GM19043 (cell line): Measurements from ENCODE around the gene PKN3.

Source experiments
- ATAC-seq: cut with Tn5 transposase; IDR thresholded peaks from one replicate; pipeline ENCODE4 v1.9.1; 2021; ENCODE audit warnings: low read depth; ENCODE audit not compliant: unreplicated experiment

The PKN3 gene

DNA sequence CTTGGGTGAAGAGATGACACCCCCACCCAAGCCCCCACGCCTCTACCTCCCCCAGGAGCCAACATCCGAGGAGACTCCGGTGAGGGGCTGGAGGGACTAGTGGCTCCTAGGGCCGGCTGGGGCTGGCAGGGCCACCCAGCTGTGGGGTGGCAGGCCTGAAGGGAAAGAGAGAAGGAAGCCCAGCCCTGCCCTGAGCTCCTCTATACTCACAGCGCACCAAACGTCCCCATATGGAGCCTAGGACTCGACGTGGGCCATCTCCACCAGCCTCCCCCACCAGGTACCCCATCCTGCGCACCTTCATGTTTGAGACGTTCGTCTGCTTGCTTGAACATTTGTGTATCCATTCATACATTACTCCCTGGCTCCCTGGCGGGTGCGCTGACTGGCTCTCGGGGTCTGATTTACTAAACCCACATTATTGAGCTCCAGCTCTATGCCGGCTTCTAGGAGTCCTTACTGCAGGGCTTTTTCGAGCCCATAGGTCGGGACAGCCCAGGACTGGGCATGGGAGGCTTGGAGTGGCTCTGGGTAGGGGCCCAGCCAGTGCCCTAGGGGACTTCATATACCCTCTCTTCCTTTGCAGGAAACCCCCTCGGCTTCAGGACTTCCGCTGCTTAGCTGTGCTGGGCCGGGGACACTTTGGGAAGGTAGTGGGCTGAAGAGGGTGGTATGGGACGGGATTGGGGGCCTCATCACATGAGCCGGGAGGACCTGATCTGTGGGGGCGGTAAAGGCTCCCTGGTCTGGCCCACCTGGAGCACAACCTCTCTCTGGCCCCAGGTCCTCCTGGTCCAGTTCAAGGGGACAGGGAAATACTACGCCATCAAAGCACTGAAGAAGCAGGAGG lies 12.5 kb downstream of the PKN3 start:
- no peak for ATAC-seq

DNA sequence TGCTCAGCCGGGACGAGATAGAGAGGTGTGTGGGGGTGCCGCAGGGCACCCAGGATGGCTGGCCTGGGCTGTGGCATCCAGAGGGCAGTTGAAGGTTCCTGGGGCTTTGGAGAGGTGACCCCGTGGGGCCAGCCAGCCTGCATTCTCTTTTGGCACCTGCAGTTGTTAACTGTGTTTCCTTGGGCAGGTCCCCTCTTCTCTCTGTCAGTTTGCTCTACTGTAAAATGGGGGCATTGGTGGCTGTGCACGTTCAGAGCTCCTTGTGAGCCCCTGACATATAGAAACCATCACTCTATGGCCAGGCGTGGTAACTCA lies 13.1 kb downstream of the PKN3 start:
- no peak for ATAC-seq

DNA sequence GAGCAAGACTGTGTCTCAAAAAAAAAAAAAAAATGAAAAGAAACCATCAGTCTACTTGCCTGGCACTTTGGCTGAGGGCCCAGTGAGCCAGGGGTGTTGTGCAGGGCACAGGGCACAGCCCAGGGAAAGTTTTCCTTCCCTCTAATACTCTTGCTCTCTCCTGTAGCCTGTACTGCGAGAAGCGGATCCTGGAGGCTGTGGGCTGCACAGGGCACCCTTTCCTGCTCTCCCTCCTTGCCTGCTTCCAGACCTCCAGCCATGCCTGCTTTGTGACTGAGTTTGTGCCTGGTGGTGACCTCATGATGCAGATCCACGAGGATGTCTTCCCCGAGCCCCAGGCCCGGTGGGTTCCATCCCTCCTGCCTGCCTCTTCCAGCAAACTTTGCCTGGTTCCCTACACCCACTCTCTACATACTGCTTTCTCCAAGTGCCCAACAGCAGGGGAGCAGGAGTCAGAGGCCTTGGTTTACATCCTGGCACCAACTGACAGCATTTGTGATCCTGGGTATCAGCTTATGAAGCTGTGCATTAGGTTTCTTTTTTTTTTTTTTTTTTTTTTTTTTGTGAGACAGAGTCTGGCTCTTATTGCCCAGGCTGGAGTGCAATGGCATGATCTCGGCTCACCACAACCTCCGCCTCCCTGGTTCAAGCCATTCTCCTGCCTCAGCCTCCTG lies 14.4 kb downstream of the PKN3 start:
- no peak for ATAC-seq

DNA sequence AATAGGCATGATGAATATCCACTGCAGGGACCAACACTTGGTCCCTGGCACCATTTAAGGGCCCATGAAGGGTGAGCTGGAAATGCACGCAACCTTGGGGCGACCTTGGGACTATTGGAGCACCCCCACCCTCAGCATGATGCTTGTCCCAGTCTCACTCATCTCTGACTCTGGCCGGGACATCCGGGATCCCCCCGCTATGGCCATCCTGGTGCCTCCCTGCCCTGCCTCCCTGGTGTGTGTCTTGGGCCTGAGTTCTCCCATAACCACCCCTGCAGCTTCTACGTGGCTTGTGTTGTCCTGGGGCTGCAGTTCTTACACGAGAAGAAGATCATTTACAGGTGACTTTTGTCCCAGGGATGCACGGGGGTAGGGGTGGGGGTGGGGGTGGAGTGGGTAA lies 15.7 kb downstream of the PKN3 start:
- ATAC-seq: no peak

DNA sequence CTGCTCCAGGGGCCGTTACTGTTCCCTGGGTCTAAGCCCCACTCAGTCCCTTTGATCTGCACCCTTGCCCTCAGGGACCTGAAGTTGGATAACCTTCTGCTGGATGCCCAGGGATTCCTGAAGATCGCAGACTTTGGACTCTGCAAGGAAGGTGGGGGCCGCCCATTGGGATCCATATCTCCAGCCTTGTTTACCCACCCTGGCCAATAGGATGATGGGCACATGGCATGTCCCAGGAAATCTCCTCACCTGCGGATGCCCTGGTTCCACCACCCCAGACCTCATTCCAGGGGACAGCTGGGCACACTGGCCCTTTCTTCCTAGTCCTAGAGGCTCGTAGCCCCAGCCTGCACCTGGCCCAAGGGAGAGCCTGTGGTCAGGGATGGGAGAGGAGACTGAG lies 16.2 kb downstream of the PKN3 start:
- no peak for ATAC-seq

DNA sequence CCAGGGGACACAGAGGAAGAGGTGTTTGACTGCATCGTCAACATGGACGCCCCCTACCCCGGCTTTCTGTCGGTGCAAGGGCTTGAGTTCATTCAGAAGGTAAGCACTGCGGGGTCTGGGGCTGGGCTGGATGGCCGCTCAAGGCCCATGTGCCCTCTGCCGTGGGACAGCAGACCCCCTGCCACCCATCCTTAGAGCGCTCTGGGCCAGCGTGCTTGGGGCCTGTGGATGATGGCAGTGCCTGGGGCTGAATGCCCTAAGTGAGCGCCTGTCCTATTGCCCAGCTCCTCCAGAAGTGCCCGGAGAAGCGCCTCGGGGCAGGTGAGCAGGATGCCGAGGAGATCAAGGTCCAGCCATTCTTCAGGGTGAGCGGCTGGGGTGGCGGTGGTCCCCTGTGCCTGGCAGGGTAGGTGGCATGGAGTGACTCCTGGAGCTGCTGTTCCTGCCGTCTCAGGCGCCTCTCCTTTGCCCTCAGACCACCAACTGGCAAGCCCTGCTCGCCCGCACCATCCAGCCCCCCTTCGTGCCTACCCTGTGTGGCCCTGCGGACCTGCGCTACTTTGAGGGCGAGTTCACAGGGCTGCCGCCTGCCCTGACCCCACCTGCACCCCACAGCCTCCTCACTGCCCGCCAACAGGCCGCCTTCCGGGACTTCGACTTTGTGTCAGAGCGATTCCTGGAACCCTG lies 17.8 kb downstream of the PKN3 start:
- no peak for ATAC-seq

DNA sequence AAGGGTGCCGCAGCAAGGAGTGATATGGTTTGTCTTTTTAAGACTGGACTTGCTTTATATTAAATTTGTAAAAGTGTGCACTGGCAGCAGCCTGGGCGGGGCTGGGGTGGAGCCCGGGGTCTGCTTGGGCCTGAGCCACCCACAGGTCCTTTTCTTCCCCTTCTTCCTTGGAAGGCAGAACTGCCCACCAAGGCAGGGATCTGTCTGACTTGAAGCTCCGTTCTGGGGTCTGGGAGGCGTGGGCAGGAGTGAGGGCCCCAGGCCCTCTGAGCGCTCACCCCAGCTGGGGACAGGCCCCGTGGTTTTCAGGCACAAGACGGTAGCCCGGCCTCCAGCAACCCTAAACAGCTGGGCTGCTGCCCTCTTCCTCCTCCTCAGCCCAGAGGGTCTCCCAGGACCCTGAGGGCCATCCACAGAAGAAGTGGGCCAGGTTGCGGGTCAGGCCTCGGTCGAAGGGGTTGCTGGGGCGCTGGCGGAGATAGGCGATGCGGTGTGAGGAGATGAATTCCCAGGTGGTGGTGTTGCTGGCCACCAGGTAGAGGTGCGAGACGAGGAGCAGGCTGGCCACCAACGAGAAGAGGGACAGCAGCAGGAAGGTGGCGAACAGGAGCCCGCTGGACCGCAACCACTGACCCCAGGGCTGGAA lies 18.7 kb downstream of the PKN3 start:
- no peak for ATAC-seq

DNA sequence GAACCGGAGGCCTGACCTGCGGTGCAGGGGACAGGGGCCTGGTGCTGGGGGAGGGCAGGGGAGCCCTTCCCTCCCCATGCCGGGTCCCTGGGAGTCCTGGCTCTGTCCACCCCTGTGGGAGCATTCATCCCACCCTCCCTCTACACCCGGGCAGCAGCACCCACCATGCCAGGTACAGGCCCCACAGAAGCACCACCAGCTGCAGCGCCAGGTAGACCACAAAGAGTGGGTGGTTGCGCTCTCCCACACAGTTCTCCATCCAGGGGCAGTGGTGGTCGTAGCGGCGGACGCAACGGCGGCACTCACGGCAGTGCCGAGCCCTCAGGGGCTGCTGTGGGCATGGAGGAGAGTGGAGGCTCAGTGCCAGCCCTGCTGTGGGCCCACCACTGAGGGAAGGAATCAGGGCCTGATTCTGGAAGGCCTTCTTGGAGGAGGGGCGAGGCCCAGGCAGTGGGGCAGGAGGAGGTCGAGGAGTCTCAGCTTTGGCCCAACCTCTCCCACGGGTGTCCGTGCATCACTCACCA lies 19.2 kb downstream of the PKN3 start:
- no peak for ATAC-seq

DNA sequence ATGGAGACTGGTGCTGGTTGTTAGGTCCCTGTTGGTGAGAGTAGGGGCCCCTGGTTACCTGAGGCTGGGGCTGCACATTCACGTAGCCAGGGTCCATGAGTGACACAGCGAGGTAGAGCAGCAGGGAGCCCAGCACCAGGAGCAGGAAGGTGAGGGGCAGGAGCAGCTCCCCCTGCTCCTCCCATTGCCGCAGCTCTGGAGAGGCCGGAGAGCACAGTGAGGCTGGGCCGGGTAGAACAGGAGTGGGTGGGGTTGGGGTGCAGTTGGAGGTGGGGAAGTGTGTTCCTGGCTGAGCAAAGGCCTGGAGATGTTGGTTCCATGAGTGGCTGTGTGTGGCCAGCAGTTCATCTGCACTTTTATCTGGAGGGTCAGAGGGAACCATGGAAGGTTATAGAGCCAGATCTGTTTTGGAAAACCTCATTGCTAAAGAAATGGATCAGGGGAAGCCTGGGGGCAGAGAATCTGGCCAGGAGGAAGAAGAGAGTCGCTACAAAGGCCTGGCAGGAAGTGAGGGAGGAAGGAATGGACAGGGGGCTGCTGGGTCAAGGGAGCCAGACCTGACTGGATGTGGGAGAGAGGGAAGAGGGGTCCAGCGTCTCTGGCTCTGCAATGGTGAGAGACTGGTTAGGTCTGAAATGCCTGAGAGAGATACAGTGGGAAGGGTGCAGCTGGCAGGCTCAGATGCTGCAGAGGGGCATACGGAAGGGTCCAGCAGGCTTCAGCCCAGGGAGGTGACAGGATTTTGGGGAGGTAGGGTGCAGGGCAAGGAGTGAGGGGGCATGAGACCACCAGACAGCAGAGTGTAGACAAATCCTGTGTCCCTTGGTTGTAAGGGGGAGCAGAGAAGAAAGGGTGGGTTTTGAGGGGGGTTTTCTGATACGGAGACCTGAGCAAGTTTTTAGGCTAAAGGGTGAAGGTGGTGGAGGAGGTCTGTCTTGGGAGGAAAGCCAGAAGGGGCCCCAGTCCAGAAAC lies 20.4 kb downstream of the PKN3 start:
- no peak for ATAC-seq

DNA sequence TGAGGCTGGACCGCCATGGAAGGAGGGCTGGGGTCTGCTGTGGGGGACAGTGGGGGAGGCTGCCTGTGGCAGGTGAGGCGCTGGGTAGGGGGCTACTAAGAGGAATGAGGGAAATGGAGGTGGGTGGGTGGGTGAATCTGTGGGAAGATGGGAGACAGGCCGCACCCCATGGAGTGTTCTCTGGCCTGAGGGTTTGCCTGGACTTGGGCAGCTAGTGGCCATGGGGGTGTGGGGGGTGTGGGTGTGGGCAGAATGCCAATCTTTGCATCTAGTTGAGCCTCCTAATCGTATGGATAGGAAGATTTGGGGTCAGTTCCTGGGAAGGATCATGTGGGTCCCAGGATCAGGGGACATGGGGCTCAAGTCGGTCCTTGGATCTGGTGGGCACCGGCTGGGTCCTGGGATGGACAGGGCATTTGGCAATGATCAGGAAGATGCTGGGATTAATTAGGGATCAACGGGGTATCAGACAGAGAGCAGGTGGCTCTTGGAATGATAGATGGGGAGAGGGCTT lies 21.1 kb downstream of the PKN3 start:
- ATAC-seq: no peak

DNA sequence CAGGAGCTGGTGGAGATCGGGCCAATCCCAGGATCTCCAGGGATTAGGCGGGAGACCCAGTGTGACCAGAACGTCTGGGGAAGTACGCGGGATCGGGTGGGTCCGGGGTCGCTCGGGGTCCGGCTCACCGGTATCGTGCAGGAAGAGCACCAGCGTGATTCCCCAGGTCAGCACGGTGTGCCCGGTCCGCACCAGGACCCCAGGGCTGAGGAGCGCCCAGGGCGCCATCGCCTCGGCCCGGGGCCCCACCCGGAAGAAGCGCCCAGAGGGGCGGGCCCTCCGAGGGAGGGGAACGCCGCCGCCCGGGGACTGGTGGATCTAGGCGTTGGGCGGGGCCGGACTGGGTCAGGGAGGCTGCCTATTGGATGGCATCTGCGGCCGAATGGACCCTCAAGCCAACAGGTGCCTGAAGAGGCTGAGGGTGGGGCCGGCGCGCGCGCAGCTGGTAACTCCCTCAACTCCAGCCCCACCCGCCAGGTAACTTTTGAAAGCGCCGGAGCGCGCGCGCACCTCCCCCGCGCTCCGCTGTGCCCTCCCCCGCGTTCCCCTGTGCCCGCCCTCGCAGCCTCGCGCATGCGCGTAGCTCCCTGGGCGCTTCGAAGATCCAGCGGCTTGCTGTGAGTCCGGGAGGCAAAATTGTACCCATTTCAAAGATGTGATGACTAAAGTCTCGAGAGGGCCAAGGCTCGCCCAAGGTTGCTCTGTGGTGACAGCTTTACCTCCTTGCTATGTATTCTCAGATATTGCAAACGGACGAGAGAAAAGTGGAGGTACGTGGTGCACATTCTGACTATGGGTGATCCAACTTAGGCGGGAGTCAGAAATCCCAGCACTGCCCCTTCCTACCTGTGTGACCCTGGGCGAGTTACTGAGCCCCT lies 21.8 kb downstream of the PKN3 start, which contains the start of gene ZDHHC12:
TSS of gene ZDHHC12 (minus strand) at position 262 of the 878 bp plus-strand sequence. CDS start at position 228, 34 bp downstream.
- ATAC-seq: peak; percentile 96

DNA sequence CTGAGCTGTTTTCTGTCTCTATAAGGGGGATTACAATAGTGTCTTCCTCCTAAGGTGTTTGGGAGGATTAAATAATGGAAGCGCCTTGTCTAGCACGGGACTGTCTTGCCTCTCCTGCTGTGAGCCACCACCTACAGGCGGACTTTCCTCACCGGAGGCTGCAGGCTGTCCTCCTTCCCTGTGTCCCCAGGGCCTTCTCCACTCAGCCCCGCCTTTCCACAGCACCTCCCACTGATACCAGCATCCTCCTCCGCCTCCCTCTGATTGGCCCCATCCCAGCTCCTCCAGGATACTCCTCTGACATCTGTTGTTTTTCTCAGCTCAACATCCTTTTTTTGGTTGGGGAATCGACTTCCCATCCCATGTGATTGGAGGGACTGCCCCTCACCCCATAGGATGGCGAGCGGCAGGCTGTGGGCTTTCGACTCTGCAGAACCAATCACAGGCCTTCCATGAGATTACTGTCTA lies 22.5 kb downstream of the PKN3 start:
- ATAC-seq: no peak

DNA sequence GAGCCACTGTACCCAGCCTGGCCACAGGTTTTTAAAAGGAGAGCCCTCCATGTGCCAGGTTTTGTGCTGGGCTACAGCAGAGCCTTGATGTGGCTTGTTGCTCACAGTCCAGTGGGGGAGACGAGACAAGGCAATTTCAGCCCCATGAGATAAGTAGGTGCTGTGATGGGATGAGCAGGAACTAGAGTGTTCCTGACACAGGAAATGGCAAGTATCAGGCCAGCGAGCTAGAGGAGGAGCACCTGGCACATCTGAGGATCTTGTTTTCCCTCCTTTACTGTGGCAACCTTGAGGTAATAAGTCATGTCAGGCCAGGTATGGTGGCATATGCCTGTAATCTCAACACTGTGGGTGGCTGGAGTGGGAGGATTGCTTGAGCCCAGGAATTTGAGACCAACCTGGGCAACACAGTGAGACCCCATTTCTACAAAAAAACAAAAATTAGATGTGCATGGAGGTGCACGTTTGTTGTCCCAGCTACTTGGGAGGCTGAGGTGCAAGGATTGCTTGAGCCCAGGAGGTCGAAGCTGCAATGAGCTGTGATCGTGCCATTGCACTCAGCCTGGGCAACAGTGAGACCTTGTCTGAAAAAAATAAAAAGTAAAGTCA lies 25.4 kb downstream of the PKN3 start:
- no peak for ATAC-seq

DNA sequence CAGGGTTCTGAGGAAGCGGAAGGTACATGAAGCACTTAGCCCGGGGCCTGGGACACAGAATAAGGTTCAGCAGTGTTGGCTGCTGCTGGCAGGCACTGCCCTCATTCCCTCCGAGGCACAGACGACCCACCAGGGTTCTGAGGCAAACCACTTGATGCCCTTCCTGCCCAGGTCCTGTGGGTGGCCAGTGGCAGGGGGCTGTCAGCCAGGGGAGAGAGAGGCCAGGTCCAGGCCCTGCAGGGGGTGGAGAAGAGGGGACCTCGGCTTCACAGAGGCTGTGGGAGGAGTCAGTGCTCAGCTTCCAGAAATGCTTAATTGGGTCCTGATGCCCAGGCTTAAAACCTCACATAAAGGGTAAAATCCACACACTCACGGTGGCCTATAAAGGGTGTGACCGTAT lies 26.0 kb downstream of the PKN3 start:
- no peak for ATAC-seq

DNA sequence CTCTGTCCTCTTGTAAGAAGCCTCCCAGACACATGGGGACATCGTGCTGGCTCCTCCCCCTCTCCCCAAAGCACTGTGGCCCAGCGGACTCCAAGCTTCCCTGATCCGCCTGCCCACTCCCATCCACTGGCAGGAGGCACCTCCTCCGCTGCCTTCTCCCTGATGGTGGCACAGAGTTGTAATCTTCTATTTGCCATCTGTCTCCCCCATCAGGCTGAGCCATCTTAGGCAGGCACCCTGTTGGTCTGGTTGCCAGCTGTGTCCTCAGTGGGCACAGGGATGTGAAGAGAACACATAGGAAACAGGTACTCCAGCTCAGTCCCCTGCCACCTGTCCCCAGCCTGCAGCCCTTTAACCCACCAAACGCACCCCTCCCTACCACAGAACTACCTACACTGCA lies 27.0 kb downstream of the PKN3 start:
- no peak for ATAC-seq

DNA sequence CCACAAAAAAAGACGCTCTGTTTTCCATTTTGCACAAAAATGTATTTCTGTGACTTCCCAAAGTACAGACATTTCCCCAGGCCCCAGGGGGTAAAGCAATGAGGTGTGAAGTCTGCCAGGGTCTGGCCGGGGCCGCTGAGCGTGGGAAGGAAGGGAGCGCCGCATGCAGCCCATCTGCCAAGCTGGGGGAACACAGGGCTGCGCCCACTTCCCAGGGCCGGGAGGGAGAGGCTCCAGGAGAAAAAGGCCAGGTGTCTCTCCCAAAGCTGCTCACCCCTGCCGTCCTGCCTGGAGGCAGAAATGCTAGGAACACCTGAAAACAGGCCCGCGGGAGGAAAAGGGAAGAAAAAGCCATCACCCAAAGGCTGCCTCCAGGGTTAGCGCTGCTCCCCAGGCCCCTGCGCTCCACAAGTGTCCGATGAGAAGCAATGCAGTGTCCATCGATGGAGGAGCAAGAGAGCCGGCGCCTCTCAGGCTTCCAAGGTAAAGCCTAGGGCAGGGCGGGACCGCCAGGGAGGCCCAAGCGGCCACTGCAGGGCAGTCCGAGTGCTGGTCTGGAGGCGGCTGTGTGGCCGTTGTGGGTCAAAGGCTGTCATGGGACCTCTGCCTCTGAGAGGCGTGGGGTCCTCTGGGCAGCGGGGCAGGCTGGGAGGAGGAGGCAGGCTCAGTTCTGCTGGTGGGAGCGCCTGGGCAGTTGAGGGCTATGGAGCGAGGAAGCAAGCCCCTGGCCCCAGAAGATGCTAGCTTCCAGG lies 27.6 kb downstream of the PKN3 start:
- ATAC-seq: no peak

DNA sequence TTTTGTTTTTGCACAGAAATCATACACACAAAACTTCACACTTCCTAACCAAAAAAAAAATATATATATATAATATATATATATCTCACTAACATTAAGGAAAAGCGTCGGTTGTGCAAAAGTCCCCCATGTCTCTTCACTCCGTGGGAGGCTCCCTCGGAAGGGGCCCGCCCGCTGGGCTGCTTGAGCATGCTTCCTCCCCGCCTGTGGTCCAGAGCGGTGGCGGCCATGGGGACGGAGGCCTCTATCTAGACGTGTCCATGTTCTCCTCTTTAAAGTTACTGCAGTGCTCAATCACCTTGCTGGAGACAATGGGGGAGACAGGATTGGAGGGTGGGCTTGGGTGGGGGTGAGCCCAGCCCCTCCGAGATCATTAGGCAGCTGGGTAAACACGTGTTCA lies 28.8 kb downstream of the PKN3 start:
- no peak for ATAC-seq
